HG03378 (cell line): ENCODE measurements around the gene KCNH5.

Experiments
- ATAC-seq: cut with Tn5 transposase; IDR thresholded peaks from one replicate; pipeline ENCODE4 v1.9.1; 2021; ENCODE audit warnings: mild to moderate bottlenecking, moderate library complexity; ENCODE audit not compliant: unreplicated experiment

The KCNH5 gene

GRCh38 chr14:62689733-62690132, 355.5 kb downstream of the KCNH5 start:
- ATAC-seq = no peak

- no peak for ATAC-seq
These were observed 357.4 kb downstream of the KCNH5 start for GRCh38 chr14:62687818-62688217.

- no peak for ATAC-seq
These were observed 360.9 kb downstream of the KCNH5 start for GRCh38 chr14:62684376-62684775.

GRCh38 chr14:62682208-62682607, 363.1 kb downstream of the KCNH5 start:
- no peak for ATAC-seq

- no peak for ATAC-seq
These were observed 370.6 kb downstream of the KCNH5 start for GRCh38 chr14:62674563-62675237.

- ATAC-seq = no peak
These were observed 372.1 kb downstream of the KCNH5 start for GRCh38 chr14:62673014-62673755.

GRCh38 chr14:62670526-62670925, 374.7 kb downstream of the KCNH5 start:
- ATAC-seq = no peak

- no peak for ATAC-seq
These were observed 377.8 kb downstream of the KCNH5 start for GRCh38 chr14:62667421-62667914.

GRCh38 chr14:62665286-62665685, 380.0 kb downstream of the KCNH5 start:
- no peak for ATAC-seq

- no peak for ATAC-seq
These were observed 381.8 kb downstream of the KCNH5 start for GRCh38 chr14:62663456-62663821.

GRCh38 chr14:62662811-62663455, 382.3 kb downstream of the KCNH5 start:
- ATAC-seq = no peak

GRCh38 chr14:62661818-62662217, 383.4 kb downstream of the KCNH5 start:
- ATAC-seq = no peak

GRCh38 chr14:62658631-62659030, 386.6 kb downstream of the KCNH5 start:
- ATAC-seq = no peak

GRCh38 chr14:62657376-62657775, 387.9 kb downstream of the KCNH5 start:
- ATAC-seq = no peak

GRCh38 chr14:62655166-62655565, 390.1 kb downstream of the KCNH5 start:
- ATAC-seq = no peak

GRCh38 chr14:62654641-62655040, 390.6 kb downstream of the KCNH5 start:
- ATAC-seq = no peak
